Heart left ventricle (tissue), 16 donors: ENCODE data around the gene DCUN1D2. TPM values are rescaled to one million over a fixed set of nuclear protein-coding genes. Genes with fewer than 3 reads are reported as not detected.

ENCODE experiments used
- ATAC-seq, 4 donors: fragments of 200-7000 bp; cut with Tn5 transposase; one replicate each; pipeline ENCODE4 v1.9.1; 2020 to 2022; ENCODE audit warnings: moderate library complexity in 4 of 4, mild to moderate bottlenecking in 3 of 4, moderate number of reproducible peaks in 1 of 4
- DNase-seq, 5 donors: peaks; one replicate each; pipeline ENCODE4 v3.0.0-alpha.2; 2020
- H3K27ac ChIP-seq, 12 donors: fragments of 200-600 bp; sonication (generic) in 4 of 12; one replicate each; pipeline versions ENCODE4 v1.5.0 to v1.8.0; 2016 to 2022; ENCODE audit warnings: mild to moderate bottlenecking in 2 of 12
- H3K27me3 ChIP-seq, 9 donors: fragments of 200-600 bp; sonication (generic) in 2 of 9; one replicate each; pipeline versions ENCODE4 v1.5.1 to v1.8.0; 2016 to 2022; ENCODE audit warnings: mild to moderate bottlenecking in 3 of 9
- H3K36me3 ChIP-seq, 9 donors: fragments of 200-600 bp; sonication (generic) in 2 of 9; one replicate each; pipeline versions ENCODE4 v1.5.0 to v1.8.0; 2018 to 2022; ENCODE audit warnings: mild to moderate bottlenecking in 2 of 9
- H3K4me1 ChIP-seq, 12 donors: fragments of 200-600 bp; sonication (generic) in 4 of 12; one replicate each; pipeline versions ENCODE4 v1.5.0 to v1.8.0; 2016 to 2022; ENCODE audit warnings: mild to moderate bottlenecking in 3 of 12
- H3K4me3 ChIP-seq, 12 donors: fragments of 200-600 bp; sonication (generic) in 4 of 12; one replicate each; pipeline versions ENCODE4 v1.5.0 to v1.8.0; 2017 to 2022; ENCODE audit warnings: mild to moderate bottlenecking in 9 of 12, moderate library complexity in 4 of 12
- H3K9me3 ChIP-seq, 12 donors: fragments of 200-600 bp; sonication (generic) in 4 of 12; one replicate each; pipeline versions ENCODE4 v1.5.0 to v1.8.0; 2016 to 2022; ENCODE audit warnings: mild to moderate bottlenecking in 1 of 12
- POLR2A ChIP-seq, 2 donors: fragments of 450-650 bp; IDR thresholded peaks; one replicate each; pipeline ENCODE4 v1.6.1; 2017; ENCODE audit warnings: antibody characterized with exemption in 2 of 2, mild to moderate bottlenecking in 2 of 2, moderate library complexity in 2 of 2
- WGBS, 4 donors: extraction: QIAGEN DNeasy Blood & Tissue Kit in 2 of 4; methylation state at CpG; one replicate each; pipeline versions ENCODE4 v1.1.5 to v1.1.7; 2013 to 2018; 5-methylcytosine and 5-hydroxymethylcytosine counted together
- intact Hi-C, 10 donors: fragments of 100-400 bp; cut with DNase I; formaldehyde crosslinking; loops; one replicate each; pipeline versions ENCODE4 v1.11.1 to v1.14.2; 2022
- polyA plus RNA-seq, 2 donors: library from polyadenylated mRNA; stranded (reverse); fragments of 200-250 nt; gene quantifications; one replicate each; pipeline ENCODE4 v1.2.3, GENCODE V29; 2013
- total RNA-seq, 9 donors: library from RNA; depleted of rRNA in 2 of 9; stranded (reverse); fragments of >200 nt in 2 of 9; fragmentation: NEBNext Ultra II Directional in 3 of 9; extraction: Animal tissue kit (Norgen Biotek cat#: 25700) in 3 of 9; gene quantifications; one replicate each; pipeline versions ENCODE4 v1.1.0 to v1.2.4, GENCODE V29; 2016 to 2023
- TF ChIP-seq, protein P1 (sequence below), 12 donors: fragments of 200-600 bp; sonication (generic) in 4 of 12; IDR thresholded peaks; one replicate each; pipeline versions ENCODE4 v1.5.0 to v1.8.0; 2018 to 2022; ENCODE audit warnings: antibody characterized with exemption in 12 of 12, mild to moderate bottlenecking in 5 of 12
- donor health status: ischemic (EF 13 %, LVEDD 7.1; RV severe dilation, severe dysfunction).
- donor health status: healthy with polysubstance abuse.
- donor health status: DM: no; HTN: yes; CAD: no.
- donor health status: DM: no; HTN: no; CAD: no.
- donor health status: ischemic (EF 25% LVEDD 6.9; RV normal size, moderate dysfunction).
- donor health status: ischemic (EF 25% LVEDD 5.7; RV mildly dilated, moderate dysfunction).
- donor health status: healthy.
- donor health status: DM: yes; HTN: yes; CAD: no.
- donor health status: ischemic (EF 35%, LVEDD 5.7; RV mildly dilated, moderate dysfunction).
- donor health status: nonischemic (EF 11% LVEDD 7.7; RV severe dilation, severe dysfunction).
- donor health status: DM: yes; HTN: yes; CAD: no.
- donor health status: PGD.
- donor health status: ischemic (EF 29% LVEDD 5.4; RV normal size, mild dysfunction).
- donor health status: nonischemic (EF 23%, LVEDD 6.1; RV moderate dilation, normal function).

The DCUN1D2 gene
- total and polyA plus RNA-seq, 11 donors = 68.7 to 247 (median 153) TPM

DNA sequence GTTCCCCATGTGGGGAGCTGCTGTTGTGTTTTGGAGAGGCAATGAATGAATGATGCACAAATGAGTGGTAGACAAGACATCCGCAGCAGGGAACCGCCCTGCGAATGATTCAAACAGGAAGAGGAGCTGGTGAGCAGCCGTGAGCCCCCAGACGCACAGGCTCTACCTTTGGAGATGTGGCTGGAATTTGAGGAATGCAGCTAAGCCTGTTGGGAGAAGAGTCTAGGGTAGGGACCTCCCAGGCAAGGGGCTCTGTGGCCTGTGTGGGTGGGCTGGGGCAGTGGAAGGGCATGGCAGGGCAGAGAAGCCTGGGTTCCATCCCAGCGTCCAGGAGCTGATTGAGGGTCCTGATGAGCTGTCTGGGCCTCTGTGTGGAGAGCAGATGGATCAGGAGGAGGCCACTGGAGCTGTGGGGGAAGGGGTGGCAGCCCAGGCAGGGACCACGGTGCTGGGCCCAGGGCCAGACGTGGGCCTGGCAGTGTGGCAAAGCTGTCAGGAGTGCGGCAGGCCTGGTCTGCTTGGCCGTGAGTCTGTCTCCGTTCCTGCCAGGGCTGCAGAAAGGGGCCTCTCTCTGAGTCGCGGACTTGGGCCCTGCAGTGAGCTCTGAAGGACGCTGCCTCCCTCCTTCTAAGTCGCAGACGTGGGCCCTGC, 41.8 kb upstream of the DCUN1D2 start:
- peak in 2 of 5 donors; percentile 45 to 63 for DNase-seq
- TF ChIP-seq POLR2A (IDR thresholded peaks at IDR 0.05) = no peak
- TF ChIP-seq, protein P1, sequence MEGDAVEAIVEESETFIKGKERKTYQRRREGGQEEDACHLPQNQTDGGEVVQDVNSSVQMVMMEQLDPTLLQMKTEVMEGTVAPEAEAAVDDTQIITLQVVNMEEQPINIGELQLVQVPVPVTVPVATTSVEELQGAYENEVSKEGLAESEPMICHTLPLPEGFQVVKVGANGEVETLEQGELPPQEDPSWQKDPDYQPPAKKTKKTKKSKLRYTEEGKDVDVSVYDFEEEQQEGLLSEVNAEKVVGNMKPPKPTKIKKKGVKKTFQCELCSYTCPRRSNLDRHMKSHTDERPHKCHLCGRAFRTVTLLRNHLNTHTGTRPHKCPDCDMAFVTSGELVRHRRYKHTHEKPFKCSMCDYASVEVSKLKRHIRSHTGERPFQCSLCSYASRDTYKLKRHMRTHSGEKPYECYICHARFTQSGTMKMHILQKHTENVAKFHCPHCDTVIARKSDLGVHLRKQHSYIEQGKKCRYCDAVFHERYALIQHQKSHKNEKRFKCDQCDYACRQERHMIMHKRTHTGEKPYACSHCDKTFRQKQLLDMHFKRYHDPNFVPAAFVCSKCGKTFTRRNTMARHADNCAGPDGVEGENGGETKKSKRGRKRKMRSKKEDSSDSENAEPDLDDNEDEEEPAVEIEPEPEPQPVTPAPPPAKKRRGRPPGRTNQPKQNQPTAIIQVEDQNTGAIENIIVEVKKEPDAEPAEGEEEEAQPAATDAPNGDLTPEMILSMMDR (IDR thresholded peaks at IDR 0.05) = no peak
- Histone ChIP-seq H3K27ac (peak overlapping the region in 8 of 12 donors; percentile 17 to 64 (median 34)), H3K27me3 (no peaks in the 10 kb centered on the region), H3K9me3 (no peaks in the 10 kb centered on the region), H3K36me3 (peaks cover 0 to 81% (median 61%) of the 10 kb centered on the region in 9 donors), H3K4me1 (peaks cover 0 to 18% (median 4%) of the 10 kb centered on the region in 12 donors), H3K4me3 (no peak overlapping the region)
- WGBS, 4 donors = 55 to 68% (median 59%) methylated on average over 12 to 16 of the region's 16 CpGs
- peak; percentile 75 to 92 (median 81) for ATAC-seq
- intact Hi-C loops = no loop called here

DNA sequence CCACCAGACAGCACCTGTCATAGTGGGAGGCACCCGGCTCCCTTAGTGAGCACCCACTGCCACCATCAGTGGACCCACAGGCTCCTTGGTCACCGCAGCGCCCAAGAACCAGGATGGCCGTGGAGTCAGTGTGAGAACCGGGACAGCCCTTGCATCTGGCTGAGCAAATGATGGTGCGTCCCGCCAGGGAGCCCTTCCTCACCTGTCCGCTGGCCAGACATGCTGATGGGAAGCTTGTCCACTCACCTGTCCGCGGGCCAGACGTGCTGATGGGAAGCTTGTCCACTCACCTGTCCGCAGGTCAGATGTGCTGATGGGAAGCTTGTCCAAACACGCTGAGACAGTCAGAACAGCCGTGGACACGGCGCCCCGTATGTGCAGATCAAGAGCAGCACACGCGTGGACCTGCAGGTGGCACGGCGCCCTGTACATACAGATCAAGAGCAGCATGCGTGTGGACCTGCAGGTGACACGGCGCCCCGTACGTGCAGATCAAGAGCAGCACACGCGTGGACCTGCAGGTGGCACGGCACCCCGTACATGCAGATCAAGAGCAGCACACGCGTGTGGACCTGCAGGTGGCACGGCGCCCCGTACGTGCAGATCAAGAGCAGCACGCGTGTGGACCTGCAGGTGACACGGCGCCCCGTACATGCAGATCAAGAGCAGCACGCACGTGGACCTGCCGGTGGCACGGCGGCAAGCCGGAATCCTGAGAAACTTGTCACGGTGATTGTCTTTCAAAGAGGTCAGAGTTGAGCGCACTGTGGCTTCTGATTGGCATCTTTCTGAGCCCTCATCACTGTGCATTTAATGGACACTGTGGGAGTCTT, 40.7 kb upstream of the DCUN1D2 start:
- Histone ChIP-seq H3K27ac (no peak overlapping the region), H3K4me1 (peaks cover 0 to 18% (median 4%) of the 10 kb centered on the region in 12 donors), H3K27me3 (no peaks in the 10 kb centered on the region), H3K9me3 (no peaks in the 10 kb centered on the region), H3K36me3 (peaks cover 0 to 83% (median 69%) of the 10 kb centered on the region in 9 donors), H3K4me3 (no peak overlapping the region)
- intact Hi-C loops = no loop called here
- 94 to 98% (median 96%) methylated on average over 35 to 49 of the region's 49 CpGs for WGBS, 4 donors
- TF ChIP-seq POLR2A (IDR thresholded peaks at IDR 0.05) = no peak
- TF ChIP-seq, protein P1 (IDR thresholded peaks at IDR 0.05) = no peak
- DNase-seq (no peak), ATAC-seq (peak in 1 of 4 donors; percentile 13)

DNA sequence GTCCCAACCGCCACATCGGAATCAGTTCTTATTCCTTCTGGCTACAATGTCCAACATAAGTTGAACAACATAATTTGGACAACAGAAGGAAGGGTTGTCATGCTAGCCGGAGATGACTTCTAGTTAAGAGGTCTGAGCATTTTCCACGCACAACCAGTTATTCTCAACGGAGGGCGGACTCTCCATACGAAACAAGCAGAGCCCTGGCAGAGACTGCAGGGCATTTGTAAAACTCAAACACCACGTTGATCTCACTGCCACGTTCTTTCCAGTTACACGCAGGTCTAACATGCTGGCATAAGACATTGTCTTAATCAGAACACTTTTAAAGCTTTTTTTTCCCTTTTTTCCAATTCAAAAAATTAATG, 38.3 kb upstream of the DCUN1D2 start:
- Histone ChIP-seq H3K36me3 (peaks cover 0 to 89% (median 77%) of the 10 kb centered on the region in 9 donors), H3K9me3 (no peaks in the 10 kb centered on the region), H3K27me3 (no peaks in the 10 kb centered on the region), H3K27ac (no peak overlapping the region), H3K4me3 (no peak overlapping the region), H3K4me1 (peaks cover 0 to 18% (median 4%) of the 10 kb centered on the region in 12 donors)
- no peak for TF ChIP-seq POLR2A (IDR thresholded peaks at IDR 0.05)
- TF ChIP-seq, protein P1 (IDR thresholded peaks at IDR 0.05) = no peak
- 78 to 88% (median 84%) methylated on average over 10 of the region's 10 CpGs for WGBS, 4 donors
- ATAC-seq (no peak), DNase-seq (no peak)
- intact Hi-C loops = no loop called here
